HG03045 (cell line): ENCODE results near the gene MRPL21.
"Not testable (repeated sequence)": the region's sequence is repeated elsewhere in the genome, so short reads cannot be mapped to it uniquely, and the experiment has no call there.

ENCODE experiments used
- ATAC-seq: cut with Tn5 transposase; IDR thresholded peaks from one replicate; pipeline ENCODE4 v1.9.1; 2021; ENCODE audit warnings: mild to moderate bottlenecking, moderate library complexity; ENCODE audit not compliant: unreplicated experiment

The MRPL21 gene

GRCh38 chr11:68878022-68878421, 25.6 kb downstream of the MRPL21 start:
- ATAC-seq = no peak

GRCh38 chr11:68872216-68873003, 31.2 kb downstream of the MRPL21 start:
- ATAC-seq = no peak

DNA sequence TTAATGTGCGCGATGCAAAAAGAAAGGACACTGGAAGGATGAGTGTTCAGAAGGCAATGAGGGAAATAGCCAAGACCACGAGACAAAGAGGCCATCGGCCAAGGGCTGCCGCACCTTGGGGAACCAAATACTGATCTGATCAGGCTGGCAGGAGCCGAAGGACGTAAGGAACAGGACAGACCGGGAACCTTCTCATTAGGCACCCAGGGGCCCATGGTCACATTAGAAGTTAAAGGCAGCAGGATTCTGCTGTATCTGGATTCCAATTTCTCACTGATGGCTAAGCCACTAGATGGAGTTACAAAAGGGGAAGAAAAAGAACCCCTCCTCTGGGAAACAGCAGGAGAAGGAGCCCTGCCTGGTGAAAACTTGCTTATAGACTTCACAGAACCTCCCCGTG, 33.2 kb downstream of the MRPL21 start:
- no peak for ATAC-seq

DNA sequence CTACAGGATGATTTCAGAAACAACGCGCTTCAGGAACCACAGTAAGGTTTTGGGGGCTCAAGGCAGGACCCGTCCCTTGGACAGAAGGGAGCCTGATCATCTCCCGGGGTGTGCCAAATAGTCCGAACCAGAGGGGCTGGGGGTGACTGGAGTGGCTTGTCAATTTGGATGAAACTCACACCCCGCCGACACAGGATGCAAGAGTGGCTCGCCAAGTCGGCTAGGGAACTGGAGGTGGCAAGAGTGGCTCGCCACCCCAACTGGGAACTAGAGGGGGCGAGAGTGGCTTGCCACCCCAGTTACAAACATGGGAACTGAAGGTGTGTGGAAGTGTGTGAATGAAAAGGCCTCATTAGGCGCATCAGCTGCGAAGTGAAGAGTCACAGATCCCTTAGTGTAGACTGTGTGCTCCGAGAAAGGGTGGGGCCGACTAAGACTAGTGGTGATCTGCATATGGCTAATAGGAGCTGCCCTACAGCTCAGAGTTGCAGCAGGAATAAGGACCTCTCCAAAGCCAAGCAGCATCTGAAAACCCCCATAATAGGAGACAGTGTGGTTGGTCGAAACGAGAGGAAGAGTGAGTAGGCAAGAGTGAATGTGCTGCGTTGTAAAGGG, 35.3 kb downstream of the MRPL21 start:
- no peak for ATAC-seq

- ATAC-seq = no peak
Measured at GRCh38 chr11:68867066-68867465, 36.6 kb downstream of the MRPL21 start.

DNA sequence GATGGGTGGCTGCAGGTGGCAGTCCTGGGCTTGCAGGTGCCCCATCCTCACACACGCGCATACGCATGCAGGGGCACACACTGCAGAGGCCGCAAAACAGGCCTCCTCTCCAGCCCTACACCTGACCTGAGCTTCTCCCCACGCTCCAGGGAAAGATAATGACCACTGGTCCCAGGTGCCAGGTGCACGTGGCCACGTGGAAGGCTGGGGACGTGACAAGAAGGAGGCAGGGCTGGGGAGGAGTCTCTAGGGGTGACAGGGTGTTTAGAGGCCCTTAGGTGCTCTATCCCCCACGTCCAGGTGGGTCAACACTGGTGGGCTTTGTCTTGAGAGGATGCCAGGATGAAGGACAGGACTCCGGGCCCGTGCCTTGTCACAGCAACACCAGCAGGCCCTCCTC, 38.4 kb downstream of the MRPL21 start:
- ATAC-seq = no peak

- no peak for ATAC-seq
Measured at GRCh38 chr11:68863553-68864265, 39.9 kb downstream of the MRPL21 start.

DNA sequence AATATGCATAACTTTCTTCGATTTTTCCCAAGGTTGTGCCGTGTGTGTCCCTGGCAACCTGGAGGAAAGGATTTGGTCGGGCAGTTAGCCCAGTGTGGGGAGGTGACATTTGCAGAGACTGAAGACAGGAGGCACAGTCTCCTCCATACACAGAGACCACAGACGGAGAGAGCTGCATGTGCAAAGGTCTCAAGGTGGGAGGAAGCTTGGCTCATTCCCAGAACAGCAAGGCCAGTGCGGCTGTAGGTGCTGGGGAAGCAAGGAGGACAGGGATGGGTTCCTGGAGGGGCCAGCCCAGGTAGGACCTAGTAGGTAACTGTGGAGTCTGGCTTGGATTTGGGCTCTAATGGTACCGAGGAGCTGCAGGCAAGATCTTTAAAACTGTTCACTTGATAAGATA, 41.2 kb downstream of the MRPL21 start:
- ATAC-seq = no peak

DNA sequence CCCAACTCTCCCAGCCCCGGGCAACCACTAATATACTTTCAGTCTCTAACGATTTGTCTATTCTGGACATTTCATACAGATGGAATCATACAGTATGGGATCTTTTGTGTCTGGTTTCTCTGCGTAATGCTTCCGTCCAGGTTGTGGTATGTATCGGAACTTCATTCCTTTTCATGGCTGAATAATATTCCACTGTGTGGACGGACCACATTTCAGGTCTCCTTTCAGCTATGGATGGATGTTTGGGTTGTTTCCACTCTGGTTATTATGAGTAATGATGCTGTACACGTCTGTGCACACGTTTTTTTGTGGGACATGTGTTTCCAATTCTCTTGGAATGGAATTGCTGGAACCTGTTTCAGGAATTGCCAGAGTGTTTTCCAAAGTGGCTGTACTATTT, 44.5 kb downstream of the MRPL21 start:
- no peak for ATAC-seq

- ATAC-seq = no peak
Measured at GRCh38 chr11:68857037-68857586, 46.5 kb downstream of the MRPL21 start.

GRCh38 chr11:68856425-68857030, 47.1 kb downstream of the MRPL21 start:
- not testable (repeated sequence) for ATAC-seq

- no peak for ATAC-seq
Measured at GRCh38 chr11:68855205-68855981, 48.2 kb downstream of the MRPL21 start.

- no peak for ATAC-seq
Measured at GRCh38 chr11:68854273-68854958, 49.2 kb downstream of the MRPL21 start.

DNA sequence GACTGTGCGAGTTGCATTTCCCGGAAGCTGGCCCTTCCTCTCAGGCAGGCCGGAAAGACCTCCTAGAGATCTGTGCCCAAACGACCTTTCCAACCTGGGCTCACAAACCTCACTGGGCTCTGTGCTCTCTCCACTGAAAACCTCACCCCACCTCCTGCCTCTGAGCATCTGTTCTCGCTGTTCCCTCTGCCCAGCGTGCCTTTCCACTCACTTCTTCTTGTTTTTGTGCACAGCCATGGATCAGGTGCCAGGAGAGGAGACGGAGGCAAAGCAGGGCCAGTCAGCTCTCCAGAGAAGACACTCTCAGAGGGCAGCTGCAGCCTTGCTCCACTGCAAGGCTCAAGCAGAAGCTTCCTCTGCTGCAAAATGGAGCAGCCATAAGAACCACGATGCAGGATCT, 51.0 kb downstream of the MRPL21 start:
- ATAC-seq = no peak

GRCh38 chr11:68848429-68848828, 55.2 kb downstream of the MRPL21 start:
- no peak for ATAC-seq

DNA sequence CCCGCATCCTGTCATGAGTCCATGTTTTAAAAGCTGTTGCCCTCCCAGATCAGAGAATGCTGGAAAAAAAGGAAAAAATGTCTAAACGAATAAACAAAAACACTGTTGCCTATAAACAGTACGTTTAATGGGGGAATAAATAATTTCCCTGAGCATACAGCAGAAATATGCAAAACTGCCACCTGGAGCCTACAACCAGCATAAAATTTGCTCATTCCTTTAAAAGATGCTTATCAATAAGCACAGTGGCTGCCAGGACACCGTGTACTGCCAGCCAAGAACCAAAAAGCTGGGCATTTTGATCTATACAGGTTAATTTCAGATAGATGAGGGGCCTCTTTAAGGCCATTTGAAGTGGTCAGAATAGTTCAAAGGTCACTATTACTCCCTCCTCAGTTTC, 56.2 kb downstream of the MRPL21 start:
- no peak for ATAC-seq

DNA sequence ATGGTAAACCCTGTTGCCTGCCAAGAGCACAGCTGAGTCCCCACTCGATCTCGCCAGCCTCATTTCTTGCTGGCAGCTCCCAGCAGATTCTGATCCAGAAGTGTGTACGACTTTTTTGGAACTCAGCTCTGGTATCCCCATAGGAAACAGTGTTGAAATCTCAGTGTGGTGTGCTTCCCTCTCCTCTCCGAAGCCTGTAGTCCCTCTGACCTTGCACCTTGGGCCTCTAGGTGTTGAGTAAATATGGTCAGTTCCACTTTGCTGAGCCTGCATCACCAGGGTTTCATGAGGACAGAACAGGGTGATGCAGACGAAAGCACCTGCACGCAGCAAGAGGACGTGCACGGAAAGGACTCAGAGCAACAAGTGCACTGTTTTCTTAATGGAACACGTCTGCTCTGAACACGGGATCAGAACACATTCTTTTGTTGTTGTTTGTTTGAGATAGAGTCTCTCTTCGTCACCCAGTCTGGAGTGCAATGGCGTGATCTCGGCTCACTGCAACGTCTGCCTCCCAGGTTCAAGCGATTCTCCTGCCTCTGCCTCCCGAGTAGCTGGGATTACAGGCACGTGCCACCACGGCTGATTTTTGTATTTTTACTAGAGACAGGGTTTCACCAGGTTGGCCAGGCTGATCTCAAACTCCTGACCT, 58.2 kb downstream of the MRPL21 start:
- ATAC-seq = no peak

- ATAC-seq = no peak
Measured at GRCh38 chr11:68844801-68845200, 58.8 kb downstream of the MRPL21 start.

DNA sequence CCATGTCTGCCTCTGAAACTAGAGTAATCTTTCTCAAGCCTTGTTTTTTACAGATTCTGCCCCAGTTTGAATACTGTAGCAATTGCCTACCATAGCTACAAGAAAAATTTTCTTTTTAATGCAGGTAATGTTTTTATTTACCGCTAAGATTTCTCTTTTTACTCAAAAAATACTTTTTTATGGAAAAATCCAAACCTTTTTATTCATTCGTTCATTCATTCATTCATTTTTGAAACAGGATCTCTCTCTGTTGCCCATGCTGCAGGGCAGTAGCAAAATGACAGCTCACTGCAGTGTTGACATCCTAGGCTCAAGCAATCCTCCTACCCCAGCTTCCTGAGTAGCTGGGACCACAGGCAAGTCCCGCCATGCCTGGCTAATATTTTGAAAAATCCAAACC, 59.3 kb downstream of the MRPL21 start:
- no peak for ATAC-seq
